GM12878 (cell line): ENCODE results near the gene ANKRD44. TPM values are rescaled to one million over a fixed set of nuclear protein-coding genes. Genes with fewer than 3 reads are reported as not detected.

Experiments used
- ATAC-seq: fragments of 200-7000 bp; cut with Tn5 transposase; 3 replicates; pipeline ENCODE4 v1.9.1; 2020; ENCODE audit warnings: mild to moderate bottlenecking, moderate library complexity
- BruUV-seq: library from RNA; stranded (reverse); fragments of 400-500 nt; replicated peaks from 2 replicates; lab custom pipeline; 2021; lab: Mats Ljungman, UMichigan
- CTCF ChIA-PET: fragments of 300-600 bp; sonication (Branson Sonifier 250); formaldehyde crosslinking; extraction: SDS; loops from one replicate; lab custom pipeline; 2021; ENCODE audit warnings: inconsistent platforms; lab: Yijun Ruan, JAX
- POLR2A ChIA-PET: fragments of 350-600 bp; formaldehyde crosslinking; extraction: SDS; loops from one replicate; lab custom pipeline; 2021; ENCODE audit warnings: inconsistent platforms; lab: Charles Lee
- RAD21 ChIA-PET: fragments of 300-600 bp; sonication (Branson Sonifier 250); formaldehyde crosslinking; loops from one replicate; lab custom pipeline; 2023; ENCODE audit warnings: antibody characterized with exemption; ENCODE audit not compliant: unreplicated experiment; lab: Charles Lee
- SMC1A ChIA-PET: fragments of 300-600 bp; sonication (Branson Sonifier 250); formaldehyde crosslinking; loops from one replicate; lab custom pipeline; 2023; ENCODE audit not compliant: unreplicated experiment, uncharacterized antibody; lab: Charles Lee
- DNase-seq: peaks from one replicate; pipeline ENCODE4 v3.0.0-alpha.2; 2011; ENCODE audit warnings: low read depth, low spot score
- FAIRE-seq: peaks from 3 replicates; lab custom pipeline; 2011; peaks lifted over from hg19 to GRCh38; lab: Jason Lieb, UNC
- H2AFZ ChIP-seq: 2 replicates; pipeline ENCODE4 v1.6.0; 2011; ENCODE audit warnings: low read depth, low read length, control low read depth; ENCODE audit not compliant: control insufficient read depth
- H3K27ac ChIP-seq: 2 replicates; pipeline ENCODE4 v1.5.1; 2011; ENCODE audit warnings: control low read depth; ENCODE audit not compliant: control insufficient read depth, insufficient read depth
- H3K27me3 ChIP-seq, 2 experiments: replicated peaks in 1 of 2; 2 replicates each; pipeline versions ENCODE4 v1.6.0 to v1.6.1; 2011; ENCODE audit warnings: low read length in 1 of 2; ENCODE audit not compliant: control insufficient read depth in 2 of 2, insufficient read depth in 2 of 2
- H3K36me3 ChIP-seq, 2 experiments: 2 replicates each; pipeline ENCODE4 v1.5.1; 2011; ENCODE audit warnings: low read length in 1 of 2; ENCODE audit not compliant: control insufficient read depth in 2 of 2, insufficient read depth in 2 of 2
- H3K4me1 ChIP-seq: 2 replicates; pipeline ENCODE4 v1.6.1; 2011; ENCODE audit warnings: mild to moderate bottlenecking, low read length, moderate library complexity, mixed read lengths; ENCODE audit not compliant: control insufficient read depth, insufficient read depth
- H3K4me2 ChIP-seq: 2 replicates; pipeline ENCODE4 v1.6.0; 2011; ENCODE audit warnings: control low read depth; ENCODE audit not compliant: control insufficient read depth, insufficient read depth
- H3K4me3 ChIP-seq: fragments of 200-600 bp; sonication (generic); 2 replicates; pipeline ENCODE4 v1.5.1; 2016
- H3K79me2 ChIP-seq: 2 replicates; pipeline ENCODE4 v1.6.0; 2011; ENCODE audit warnings: low read length; ENCODE audit not compliant: control insufficient read depth, insufficient read depth
- H3K9ac ChIP-seq: 2 replicates; pipeline ENCODE4 v1.8.0; 2011; ENCODE audit warnings: low read length, control low read depth, mixed read lengths; ENCODE audit not compliant: control insufficient read depth, insufficient read depth
- H3K9me3 ChIP-seq: replicated peaks from 3 replicates; pipeline ENCODE4 v1.5.1; 2011; ENCODE audit warnings: mild to moderate bottlenecking, low read length; ENCODE audit not compliant: control insufficient read depth, insufficient read depth
- H4K20me1 ChIP-seq: 2 replicates; pipeline ENCODE4 v1.6.0; 2011; ENCODE audit not compliant: control insufficient read depth, insufficient read depth
- BACH1 ChIP-seq: fragments of 450-650 bp; IDR thresholded peaks from 2 replicates; pipeline ENCODE4 v1.6.1; 2017; ENCODE audit warnings: mild to moderate bottlenecking, borderline replicate concordance
- CHD2 ChIP-seq: IDR thresholded peaks from 2 replicates; pipeline ENCODE4 v1.6.1; 2011; ENCODE audit warnings: low read depth, low read length, improper control_type of control experiment, borderline replicate concordance
- CHD4 ChIP-seq: fragments of 200-600 bp; sonication (generic); IDR thresholded peaks from 2 replicates; pipeline ENCODE4 v1.6.1; 2016; ENCODE audit warnings: mild to moderate bottlenecking
- KLF5 ChIP-seq: fragments of 450-650 bp; IDR thresholded peaks from 2 replicates; pipeline ENCODE4 v1.6.1; 2014; ENCODE audit warnings: mild to moderate bottlenecking; ENCODE audit not compliant: partially characterized antibody
- MTA3 ChIP-seq: IDR thresholded peaks from 2 replicates; pipeline ENCODE4 v1.6.1; 2012; ENCODE audit warnings: low read length, inconsistent platforms, borderline replicate concordance
- NFYA ChIP-seq: IDR thresholded peaks from 2 replicates; pipeline ENCODE4 v1.6.1; 2011; ENCODE audit warnings: low read depth, mild to moderate bottlenecking, low read length, improper control_type of control experiment, borderline replicate concordance
- NR2C1 ChIP-seq: fragments of 450-650 bp; IDR thresholded peaks from 2 replicates; pipeline ENCODE4 v1.6.1; 2017; ENCODE audit warnings: antibody characterized with exemption, mild to moderate bottlenecking, moderate library complexity
- POLR2A ChIP-seq: IDR thresholded peaks from 2 replicates; pipeline ENCODE4 v1.6.1; 2011; ENCODE audit warnings: low read depth, mild to moderate bottlenecking, low read length
- POLR2AphosphoS5 ChIP-seq: IDR thresholded peaks from 2 replicates; pipeline ENCODE4 v1.6.1; 2011; ENCODE audit warnings: mild to moderate bottlenecking, low read length, inconsistent platforms
- RELA ChIP-seq: fragments of 450-650 bp; IDR thresholded peaks from 2 replicates; pipeline ENCODE4 v1.8.0; 2014; ENCODE audit warnings: borderline replicate concordance; ENCODE audit not compliant: partially characterized antibody
- SMAD5 ChIP-seq: IDR thresholded peaks from 2 replicates; pipeline ENCODE4 v1.6.1; 2016; ENCODE audit warnings: antibody characterized with exemption, low read depth
- SMC3 ChIP-seq: IDR thresholded peaks from 2 replicates; pipeline ENCODE4 v1.6.1; 2011; ENCODE audit warnings: low read length, improper control_type of control experiment, borderline replicate concordance
- WGBS: methylation state at CpG from one replicate; pipeline ENCODE4 v1.1.6; 2016; ENCODE audit warnings: low lambda C conversion rate; ENCODE audit not compliant: insufficient replicate concordance, insufficient coverage; ENCODE audit errors: missing lambda C conversion rate; 5-methylcytosine and 5-hydroxymethylcytosine counted together
- in situ Hi-C: fragments of 300-500 bp; cut with MboI; formaldehyde crosslinking; loops from 9 replicates; pipeline ENCODE4 v1.14.3; 2018; ENCODE audit warnings: mixed read lengths
- intact Hi-C: fragments of 100-400 bp; cut with micrococcal nuclease; formaldehyde crosslinking; loops from one replicate; pipeline ENCODE4 v1.14.2; 2022; ENCODE audit not compliant: unreplicated experiment
- polyA plus RNA-seq, 11 experiments: library from polyadenylated mRNA; depleted of rRNA in 4 of 11; unstranded in 6 of 11; stranded (reverse) in 5 of 11; fragments of >200 nt; fragmentation: Nextera tagmentation in 4 of 11; fragmentation: Illumina TruSeq in 1 of 11; extraction: Ambion mirVana in 4 of 11; extraction: Trizol in 1 of 11; gene quantifications; 1 replicate in 1 of 11; 2 replicates in 10 of 11; pipeline versions ENCODE4 v1.2.1 to v1.2.3, GENCODE V29; 2011 to 2016; ENCODE audit warnings: inconsistent platforms in 2 of 11, missing spikeins in 2 of 11, low read depth in 1 of 11
- total RNA-seq, 4 experiments: library from RNA; depleted of rRNA in 3 of 4; stranded (reverse); fragments of >200 nt in 3 of 4; fragmentation: Illumina TruSeq in 1 of 4; extraction: Trizol in 1 of 4; gene quantifications; 2 replicates each; pipeline versions ENCODE4 v1.2.1 to v1.2.3, GENCODE V29; 2013 to 2021
- TF ChIP-seq, protein P1 (sequence below): fragments of 450-650 bp; IDR thresholded peaks from 2 replicates; pipeline ENCODE4 v1.6.1; 2014; ENCODE audit warnings: mild to moderate bottlenecking
- TF ChIP-seq, protein P2 (sequence below): IDR thresholded peaks from 2 replicates; pipeline ENCODE4 v1.6.1; 2011; ENCODE audit warnings: borderline replicate concordance, low read depth, mild to moderate bottlenecking, moderate library complexity, low read length; ENCODE audit not compliant: insufficient read depth, poor library complexity, severe bottlenecking
- TF ChIP-seq, protein P3 (sequence below): fragments of 450-650 bp; formaldehyde crosslinking; IDR thresholded peaks from 2 replicates; pipeline ENCODE4 v1.4.0; 2022; ENCODE audit warnings: mild to moderate bottlenecking, moderate library complexity
- TF ChIP-seq, protein P4 (sequence below): IDR thresholded peaks from 2 replicates; pipeline ENCODE4 v1.6.1; 2012; ENCODE audit warnings: low read depth, low read length, improper control_type of control experiment

The ANKRD44 gene
- total and polyA plus RNA-seq, 10 of the 15 experiments (the other 5 are each of a cell fraction or from before 2014, with no cell fraction given) = 19.1 to 99.1 (median 59.6) TPM

DNA sequence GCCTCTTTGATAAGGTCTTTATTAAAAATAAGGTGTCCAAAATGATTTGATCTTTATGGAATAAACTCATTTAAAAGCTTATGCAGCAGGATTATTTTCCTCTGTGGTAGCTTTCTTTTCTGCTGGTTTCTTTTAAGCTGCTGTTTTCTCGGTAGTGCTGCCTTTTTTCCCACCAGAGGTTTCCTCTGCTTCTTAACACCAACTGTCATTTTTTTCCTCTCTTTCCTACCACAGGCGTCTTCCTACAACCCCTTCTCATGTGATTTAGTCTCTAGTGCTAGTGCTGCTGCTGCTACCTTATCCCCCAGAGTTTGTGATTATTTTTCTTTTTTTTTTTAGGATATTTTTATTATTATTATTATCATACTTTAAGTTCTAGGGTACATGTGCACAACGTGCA lies 281.9 kb downstream of the ANKRD44 start (continued):
- no peak for TF ChIP-seq RELA
- TF ChIP-seq, protein P1, sequence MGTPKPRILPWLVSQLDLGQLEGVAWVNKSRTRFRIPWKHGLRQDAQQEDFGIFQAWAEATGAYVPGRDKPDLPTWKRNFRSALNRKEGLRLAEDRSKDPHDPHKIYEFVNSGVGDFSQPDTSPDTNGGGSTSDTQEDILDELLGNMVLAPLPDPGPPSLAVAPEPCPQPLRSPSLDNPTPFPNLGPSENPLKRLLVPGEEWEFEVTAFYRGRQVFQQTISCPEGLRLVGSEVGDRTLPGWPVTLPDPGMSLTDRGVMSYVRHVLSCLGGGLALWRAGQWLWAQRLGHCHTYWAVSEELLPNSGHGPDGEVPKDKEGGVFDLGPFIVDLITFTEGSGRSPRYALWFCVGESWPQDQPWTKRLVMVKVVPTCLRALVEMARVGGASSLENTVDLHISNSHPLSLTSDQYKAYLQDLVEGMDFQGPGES = no peak
- TF ChIP-seq, all 136 proteins: peak for 0

DNA sequence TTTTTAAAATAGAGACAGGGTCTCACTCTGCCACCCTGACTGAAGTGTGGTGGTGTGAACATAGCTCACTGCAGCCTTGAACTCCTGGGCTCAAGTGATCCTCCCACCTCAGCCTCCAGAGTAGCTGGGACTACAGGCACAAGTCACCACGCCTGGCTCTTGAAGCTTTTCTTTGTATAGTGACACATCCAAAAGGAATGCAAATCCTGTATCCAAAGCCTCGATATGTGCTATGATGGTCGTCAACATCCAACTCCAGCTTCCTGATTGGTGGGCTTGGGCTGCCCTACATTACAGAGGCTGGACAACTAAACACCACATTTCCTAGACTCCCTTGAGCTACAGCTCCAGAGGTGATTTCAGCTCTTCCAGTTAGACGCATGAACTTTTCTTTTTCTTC lies 282.4 kb downstream of the ANKRD44 start:
- H3K27me3 ChIP-seq = no peaks in the 10 kb centered on the region
- H2AFZ ChIP-seq = no peak overlapping the region
- intact Hi-C loops = no loop called here
- WGBS = 98% methylated on average over 4 of the region's 4 CpGs
- ChIA-PET SMC1A (interaction anchor here (0.6 to 1.8 kb wide), 8 partner anchors 15 to 209 kb away, joined by 3 to 4 read pairs (median 3); no protein-coding TSS in a partner anchor), CTCF (interaction anchor here (0.7 to 1.4 kb wide), 5 partner anchors 9 to 39 kb away, joined by 3 to 8 read pairs (median 3); no protein-coding TSS in a partner anchor), POLR2A (no interaction called here), RAD21 (no interaction called here)
- FAIRE-seq (no peak), DNase-seq (no peak), ATAC-seq (no peak)
- no peaks in the 10 kb centered on the region for H3K9me3 ChIP-seq
- H3K9ac ChIP-seq = no peak overlapping the region
- H3K27ac ChIP-seq = no peak overlapping the region
- H3K36me3 ChIP-seq = peaks cover 10 to 36% of the 10 kb centered on the region in 2 experiments
- BruUV-seq = no TSS peak
- in situ Hi-C loops = no loop called here
- H3K4me1 ChIP-seq = no peaks in the 10 kb centered on the region
- H3K4me2 ChIP-seq = no peak overlapping the region
- H3K4me3 ChIP-seq = no peak overlapping the region
- H4K20me1 ChIP-seq = no peaks in the 10 kb centered on the region
- no peaks in the 10 kb centered on the region for H3K79me2 ChIP-seq
- no peak for TF ChIP-seq NFYA
- TF ChIP-seq MTA3 = no peak
- TF ChIP-seq CHD4 = no peak
- TF ChIP-seq POLR2A = no peak
- TF ChIP-seq, protein P1 = no peak
- TF ChIP-seq SMC3 = no peak
- no peak for TF ChIP-seq SMAD5
- TF ChIP-seq, protein P2, sequence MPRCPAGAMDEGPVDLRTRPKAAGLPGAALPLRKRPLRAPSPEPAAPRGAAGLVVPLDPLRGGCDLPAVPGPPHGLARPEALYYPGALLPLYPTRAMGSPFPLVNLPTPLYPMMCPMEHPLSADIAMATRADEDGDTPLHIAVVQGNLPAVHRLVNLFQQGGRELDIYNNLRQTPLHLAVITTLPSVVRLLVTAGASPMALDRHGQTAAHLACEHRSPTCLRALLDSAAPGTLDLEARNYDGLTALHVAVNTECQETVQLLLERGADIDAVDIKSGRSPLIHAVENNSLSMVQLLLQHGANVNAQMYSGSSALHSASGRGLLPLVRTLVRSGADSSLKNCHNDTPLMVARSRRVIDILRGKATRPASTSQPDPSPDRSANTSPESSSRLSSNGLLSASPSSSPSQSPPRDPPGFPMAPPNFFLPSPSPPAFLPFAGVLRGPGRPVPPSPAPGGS = no peak
- TF ChIP-seq BACH1 = no peak
- no peak for TF ChIP-seq KLF5
- TF ChIP-seq CHD2 = no peak
- no peak for TF ChIP-seq NR2C1
- TF ChIP-seq, protein P3, sequence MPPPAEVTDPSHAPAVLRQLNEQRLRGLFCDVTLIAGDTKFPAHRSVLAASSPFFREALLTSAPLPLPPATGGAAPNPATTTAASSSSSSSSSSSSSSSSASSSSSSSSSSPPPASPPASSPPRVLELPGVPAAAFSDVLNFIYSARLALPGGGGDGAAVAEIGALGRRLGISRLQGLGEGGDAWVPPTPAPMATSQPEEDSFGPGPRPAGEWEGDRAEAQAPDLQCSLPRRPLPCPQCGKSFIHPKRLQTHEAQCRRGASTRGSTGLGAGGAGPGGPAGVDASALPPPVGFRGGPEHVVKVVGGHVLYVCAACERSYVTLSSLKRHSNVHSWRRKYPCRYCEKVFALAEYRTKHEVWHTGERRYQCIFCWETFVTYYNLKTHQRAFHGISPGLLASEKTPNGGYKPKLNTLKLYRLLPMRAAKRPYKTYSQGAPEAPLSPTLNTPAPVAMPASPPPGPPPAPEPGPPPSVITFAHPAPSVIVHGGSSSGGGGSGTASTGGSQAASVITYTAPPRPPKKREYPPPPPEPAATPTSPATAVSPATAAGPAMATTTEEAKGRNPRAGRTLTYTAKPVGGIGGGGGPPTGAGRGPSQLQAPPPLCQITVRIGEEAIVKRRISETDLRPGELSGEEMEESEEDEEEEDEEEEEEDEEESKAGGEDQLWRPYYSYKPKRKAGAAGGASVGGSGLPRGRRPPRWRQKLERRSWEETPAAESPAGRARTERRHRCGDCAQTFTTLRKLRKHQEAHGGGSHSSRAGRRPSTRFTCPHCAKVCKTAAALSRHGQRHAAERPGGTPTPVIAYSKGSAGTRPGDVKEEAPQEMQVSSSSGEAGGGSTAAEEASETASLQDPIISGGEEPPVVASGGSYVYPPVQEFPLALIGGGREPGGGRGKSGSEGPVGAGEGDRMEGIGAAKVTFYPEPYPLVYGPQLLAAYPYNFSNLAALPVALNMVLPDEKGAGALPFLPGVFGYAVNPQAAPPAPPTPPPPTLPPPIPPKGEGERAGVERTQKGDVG (CRISPR knock-in tag) = no peak
- no peak for TF ChIP-seq POLR2AphosphoS5
- TF ChIP-seq, protein P4, sequence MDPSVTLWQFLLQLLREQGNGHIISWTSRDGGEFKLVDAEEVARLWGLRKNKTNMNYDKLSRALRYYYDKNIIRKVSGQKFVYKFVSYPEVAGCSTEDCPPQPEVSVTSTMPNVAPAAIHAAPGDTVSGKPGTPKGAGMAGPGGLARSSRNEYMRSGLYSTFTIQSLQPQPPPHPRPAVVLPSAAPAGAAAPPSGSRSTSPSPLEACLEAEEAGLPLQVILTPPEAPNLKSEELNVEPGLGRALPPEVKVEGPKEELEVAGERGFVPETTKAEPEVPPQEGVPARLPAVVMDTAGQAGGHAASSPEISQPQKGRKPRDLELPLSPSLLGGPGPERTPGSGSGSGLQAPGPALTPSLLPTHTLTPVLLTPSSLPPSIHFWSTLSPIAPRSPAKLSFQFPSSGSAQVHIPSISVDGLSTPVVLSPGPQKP = no peak
